ENCODE data around the gene AOPEP. TPM values are rescaled to one million over a fixed set of nuclear protein-coding genes. Genes with fewer than 3 reads are reported as not detected.

AOPEP gene
- total and polyA plus RNA-seq, 9 of the 15 experiments (the other 6 are each of a cell fraction or from before 2014, with no cell fraction given) = 4.5 to 19.3 (median 13.5) TPM

DNA sequence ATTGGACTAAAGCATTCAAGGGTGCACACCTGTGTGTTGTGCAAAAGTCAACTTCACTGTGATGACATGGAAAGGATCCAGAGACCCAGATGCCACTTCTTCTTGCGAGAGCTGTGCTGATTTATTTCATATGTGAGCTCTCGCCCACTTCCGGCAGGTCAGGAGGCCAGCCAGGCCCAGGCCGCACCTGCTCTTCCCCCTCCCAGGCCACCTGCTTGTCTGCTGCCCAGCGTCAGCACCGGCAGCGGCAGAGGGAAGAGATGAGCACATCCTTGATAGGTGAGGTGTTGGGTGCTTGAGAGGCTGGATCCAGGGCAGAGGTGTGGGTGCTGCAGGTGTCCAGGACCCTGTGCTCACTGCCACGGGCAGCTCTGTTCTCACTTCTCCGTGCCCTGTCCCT lies 348.1 kb downstream of the AOPEP start:
- POLR2A ChIA-PET = no interaction called here
- no peaks in the 10 kb centered on the region for H3K27me3 ChIP-seq (ENCODE audit: control insufficient read depth in 2 of 2, insufficient read depth in 2 of 2, low read length in 2 of 2)
- no peaks in the 10 kb centered on the region for H3K9me1 ChIP-seq (ENCODE audit: control insufficient read depth, insufficient read depth, low read length)
- intact Hi-C loops (cut with micrococcal nuclease) (no loop called here), in situ Hi-C loops (cut with MboI) (no loop called here)
- no peak overlapping the region for H3K4me2 ChIP-seq (ENCODE audit: insufficient read depth, low read length)
- CTCF ChIA-PET (ENCODE audit: low intra/inter-chr PET ratio) = no interaction called here
- peaks cover 0 to 3% of the 10 kb centered on the region in 2 experiments; a peak in 1 of 5 replicates for H3K4me1 ChIP-seq (replicated peaks in 1 of 2; ENCODE audit: control insufficient read depth in 2 of 2, insufficient read depth in 2 of 2, low read length in 2 of 2)
- H3K27ac ChIP-seq (ENCODE audit: extremely low read depth, low read depth, low read length) = no peak overlapping the region
- 0 out of 2 replicates have a peak, but pooled peaks cover 5% of the 10 kb centered on the region for H4K20me1 ChIP-seq (replicated peaks; ENCODE audit: control insufficient read depth, insufficient read depth, low read length)
- no peaks in the 10 kb centered on the region for H3K9me3 ChIP-seq (replicated peaks; ENCODE audit: control insufficient read depth, insufficient read depth, low read depth, low read length)
- no peaks in the 10 kb centered on the region for H3K79me2 ChIP-seq (ENCODE audit: control insufficient read depth, insufficient read depth, low read length)
- 70% methylated on average over 8 of the region's 9 CpGs for WGBS (ENCODE audit: insufficient coverage, low coverage, missing lambda C conversion rate)
- no peak overlapping the region for H3K4me3 ChIP-seq
- no peak for DNase-seq (ENCODE audit: extremely low read depth in 1 of 4, low spot score in 3 of 4)
- no peak overlapping the region for H3K9ac ChIP-seq (ENCODE audit: insufficient read depth in 1 of 2, low read depth in 2 of 2, low read length in 2 of 2)
- FAIRE-seq = no peak
- no peak overlapping the region for H2AFZ ChIP-seq (ENCODE audit: low read depth, low read length)
- ATAC-seq = no peak
- TF ChIP-seq ZBTB1 (CRISPR knock-in tag; IDR thresholded peaks at IDR 0.05; ENCODE audit: borderline replicate concordance, low read depth) (no peak), SMARCA4 (IDR thresholded peaks at IDR 0.05) (no peak), GTF2F1 (IDR thresholded peaks at IDR 0.05; ENCODE audit: low read depth, low read length) (no peak), BRCA1 (IDR thresholded peaks at IDR 0.05) (no peak), BRCA1 (CRISPR knock-in tag; IDR thresholded peaks at IDR 0.05) (no peak), SIN3B (IDR thresholded peaks at IDR 0.05; ENCODE audit: low read depth) (no peak), NCOA1 (IDR thresholded peaks at IDR 0.05; ENCODE audit: low read depth) (no peak), TSC22D4 (tag; IDR thresholded peaks at IDR 0.05) (no peak), RBM17 (IDR thresholded peaks at IDR 0.05; ENCODE audit: borderline replicate concordance, low read depth, low read length) (no peak), SOX6 (IDR thresholded peaks at IDR 0.05) (no peak), ZNF316 (IDR thresholded peaks at IDR 0.05) (no peak), CSDE1 (IDR thresholded peaks at IDR 0.05) (no peak), C11orf30 (IDR thresholded peaks at IDR 0.05; ENCODE audit: low read depth) (no peak), ZNF23 (CRISPR knock-in tag; IDR thresholded peaks at IDR 0.05) (no peak), CHD4 (IDR thresholded peaks at IDR 0.05; ENCODE audit: insufficient read depth, insufficient replicate concordance, low read depth, low read length, poor library complexity, severe bottlenecking) (no peak), FOXJ3 (CRISPR knock-in tag; IDR thresholded peaks at IDR 0.05) (no peak), MBD2 (IDR thresholded peaks at IDR 0.05; ENCODE audit: borderline replicate concordance, low read depth) (no peak)
- TF ChIP-seq, protein P1, sequence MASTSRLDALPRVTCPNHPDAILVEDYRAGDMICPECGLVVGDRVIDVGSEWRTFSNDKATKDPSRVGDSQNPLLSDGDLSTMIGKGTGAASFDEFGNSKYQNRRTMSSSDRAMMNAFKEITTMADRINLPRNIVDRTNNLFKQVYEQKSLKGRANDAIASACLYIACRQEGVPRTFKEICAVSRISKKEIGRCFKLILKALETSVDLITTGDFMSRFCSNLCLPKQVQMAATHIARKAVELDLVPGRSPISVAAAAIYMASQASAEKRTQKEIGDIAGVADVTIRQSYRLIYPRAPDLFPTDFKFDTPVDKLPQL (IDR thresholded peaks at IDR 0.05; ENCODE audit: extremely low read depth, insufficient read length) = no peak
- TF ChIP-seq, protein P2, sequence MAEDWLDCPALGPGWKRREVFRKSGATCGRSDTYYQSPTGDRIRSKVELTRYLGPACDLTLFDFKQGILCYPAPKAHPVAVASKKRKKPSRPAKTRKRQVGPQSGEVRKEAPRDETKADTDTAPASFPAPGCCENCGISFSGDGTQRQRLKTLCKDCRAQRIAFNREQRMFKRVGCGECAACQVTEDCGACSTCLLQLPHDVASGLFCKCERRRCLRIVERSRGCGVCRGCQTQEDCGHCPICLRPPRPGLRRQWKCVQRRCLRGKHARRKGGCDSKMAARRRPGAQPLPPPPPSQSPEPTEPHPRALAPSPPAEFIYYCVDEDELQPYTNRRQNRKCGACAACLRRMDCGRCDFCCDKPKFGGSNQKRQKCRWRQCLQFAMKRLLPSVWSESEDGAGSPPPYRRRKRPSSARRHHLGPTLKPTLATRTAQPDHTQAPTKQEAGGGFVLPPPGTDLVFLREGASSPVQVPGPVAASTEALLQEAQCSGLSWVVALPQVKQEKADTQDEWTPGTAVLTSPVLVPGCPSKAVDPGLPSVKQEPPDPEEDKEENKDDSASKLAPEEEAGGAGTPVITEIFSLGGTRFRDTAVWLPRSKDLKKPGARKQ (CRISPR knock-in tag; IDR thresholded peaks at IDR 0.05) = no peak
- TF ChIP-seq, protein P3, sequence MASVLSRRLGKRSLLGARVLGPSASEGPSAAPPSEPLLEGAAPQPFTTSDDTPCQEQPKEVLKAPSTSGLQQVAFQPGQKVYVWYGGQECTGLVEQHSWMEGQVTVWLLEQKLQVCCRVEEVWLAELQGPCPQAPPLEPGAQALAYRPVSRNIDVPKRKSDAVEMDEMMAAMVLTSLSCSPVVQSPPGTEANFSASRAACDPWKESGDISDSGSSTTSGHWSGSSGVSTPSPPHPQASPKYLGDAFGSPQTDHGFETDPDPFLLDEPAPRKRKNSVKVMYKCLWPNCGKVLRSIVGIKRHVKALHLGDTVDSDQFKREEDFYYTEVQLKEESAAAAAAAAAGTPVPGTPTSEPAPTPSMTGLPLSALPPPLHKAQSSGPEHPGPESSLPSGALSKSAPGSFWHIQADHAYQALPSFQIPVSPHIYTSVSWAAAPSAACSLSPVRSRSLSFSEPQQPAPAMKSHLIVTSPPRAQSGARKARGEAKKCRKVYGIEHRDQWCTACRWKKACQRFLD (CRISPR knock-in tag; IDR thresholded peaks at IDR 0.05) = no peak
- peaks cover 2% of the 10 kb centered on the region; the same call in 2 of the 3 replicates for H3K36me3 ChIP-seq (ENCODE audit: control insufficient read depth, insufficient read depth, low read length)
- no TSS peak for BruUV-seq (replicated peaks)

All from K562 (cell line).